Omental fat pad (tissue), 4 donors: ENCODE measurements around the gene ZSWIM9. TPM values are rescaled to one million over a fixed set of nuclear protein-coding genes. Genes with fewer than 3 reads are reported as not detected.

Experiments
- ATAC-seq: fragments of 150-250 bp; one replicate; pipeline ENCODE4 v1.9.1; 2016; ENCODE audit warnings: mild to moderate bottlenecking, moderate library complexity; ENCODE audit not compliant: low FRiP score
- DNase-seq: peaks from one replicate; pipeline ENCODE4 v3.0.0-alpha.2; 2019; ENCODE audit warnings: low spot score
- CTCF ChIP-seq, 3 donors: fragments of 450-650 bp; IDR thresholded peaks; one replicate each; pipeline ENCODE4 v1.5.1; 2016 to 2017; ENCODE audit warnings: antibody characterized with exemption in 3 of 3, mild to moderate bottlenecking in 3 of 3, moderate library complexity in 2 of 3
- total RNA-seq, 4 donors: library from RNA; depleted of rRNA; stranded (reverse); fragments of >200 nt; gene quantifications; one replicate each; pipeline ENCODE4 v1.1.0, GENCODE V29; 2016

The ZSWIM9 gene
- total RNA-seq, 4 donors from 2014 or later = 1.5 to 3.3 (median 2.0) TPM

- ATAC-seq (no peak), DNase-seq (no peak)
- TF ChIP-seq CTCF (IDR thresholded peaks at IDR 0.05) = no peak
These were observed 24.7 kb downstream of the ZSWIM9 start for GRCh38 chr19:48194844-48195830.

GRCh38 chr19:48196321-48196763 is 25.9 kb downstream of the ZSWIM9 start:
- no peak for TF ChIP-seq CTCF (IDR thresholded peaks at IDR 0.05)
- no peak for DNase-seq
- no peak for ATAC-seq

- ATAC-seq (no peak), DNase-seq (no peak)
- no peak for TF ChIP-seq CTCF (IDR thresholded peaks at IDR 0.05)
These were observed 26.6 kb downstream of the ZSWIM9 start for GRCh38 chr19:48196933-48197665.

GRCh38 chr19:48203222-48203793 is 32.8 kb downstream of the ZSWIM9 start:
- ATAC-seq (no peak), DNase-seq (no peak)
- no peak for TF ChIP-seq CTCF (IDR thresholded peaks at IDR 0.05)

- peak; percentile 62 for DNase-seq
- ATAC-seq = peak; percentile 99
- TF ChIP-seq CTCF (IDR thresholded peaks at IDR 0.05) = no peak
These were observed 33.5 kb downstream of the ZSWIM9 start for GRCh38 chr19:48203794-48204628.

- DNase-seq = no peak
- no peak for TF ChIP-seq CTCF (IDR thresholded peaks at IDR 0.05)
- ATAC-seq = no peak
These were observed 36.1 kb downstream of the ZSWIM9 start for GRCh38 chr19:48206397-48207093.
